Measurements from ENCODE around the gene NHEJ1.
A peak's percentile ranks its signal among the peaks of the same experiment; 100 is the strongest.

NHEJ1 gene

DNA sequence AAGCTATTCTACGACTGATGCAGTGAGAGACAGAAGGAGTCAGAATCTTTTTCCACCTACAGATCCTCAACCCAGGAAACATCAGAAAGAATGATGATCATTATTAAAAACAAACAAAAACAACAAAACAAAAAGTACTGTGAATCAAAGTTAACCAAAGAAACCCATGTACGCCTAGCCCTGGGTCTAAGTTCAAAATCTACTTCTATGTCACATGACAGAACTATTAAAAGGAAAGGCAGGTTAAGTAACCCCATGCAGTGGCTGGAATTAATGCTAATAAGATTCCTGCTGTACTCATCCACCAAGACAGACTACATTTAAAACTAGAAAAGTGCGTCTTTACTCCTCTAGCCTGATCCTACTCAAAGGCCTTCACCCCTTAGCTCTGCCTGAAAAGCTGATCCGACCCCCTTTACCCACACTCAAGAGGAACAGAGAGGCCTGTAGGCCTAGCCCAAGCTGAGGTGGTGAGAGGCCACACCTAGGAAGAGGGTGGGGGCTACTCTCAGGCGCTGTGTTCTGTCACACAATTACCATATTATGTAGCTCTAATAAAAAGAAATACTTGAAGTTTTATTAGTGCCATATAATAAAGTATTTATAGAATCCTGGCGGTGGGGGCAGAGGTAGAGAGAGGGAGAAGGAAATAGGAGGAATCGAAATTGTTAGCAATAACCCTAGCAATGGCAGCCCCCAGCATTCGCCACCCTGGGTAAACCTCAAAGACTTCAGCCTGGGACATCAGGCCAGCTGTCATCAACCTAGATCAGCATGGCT, 37.1 kb downstream of the NHEJ1 start:
- DNase-seq (ENCODE audit: low read depth in 2 of 2): no peak

DNA sequence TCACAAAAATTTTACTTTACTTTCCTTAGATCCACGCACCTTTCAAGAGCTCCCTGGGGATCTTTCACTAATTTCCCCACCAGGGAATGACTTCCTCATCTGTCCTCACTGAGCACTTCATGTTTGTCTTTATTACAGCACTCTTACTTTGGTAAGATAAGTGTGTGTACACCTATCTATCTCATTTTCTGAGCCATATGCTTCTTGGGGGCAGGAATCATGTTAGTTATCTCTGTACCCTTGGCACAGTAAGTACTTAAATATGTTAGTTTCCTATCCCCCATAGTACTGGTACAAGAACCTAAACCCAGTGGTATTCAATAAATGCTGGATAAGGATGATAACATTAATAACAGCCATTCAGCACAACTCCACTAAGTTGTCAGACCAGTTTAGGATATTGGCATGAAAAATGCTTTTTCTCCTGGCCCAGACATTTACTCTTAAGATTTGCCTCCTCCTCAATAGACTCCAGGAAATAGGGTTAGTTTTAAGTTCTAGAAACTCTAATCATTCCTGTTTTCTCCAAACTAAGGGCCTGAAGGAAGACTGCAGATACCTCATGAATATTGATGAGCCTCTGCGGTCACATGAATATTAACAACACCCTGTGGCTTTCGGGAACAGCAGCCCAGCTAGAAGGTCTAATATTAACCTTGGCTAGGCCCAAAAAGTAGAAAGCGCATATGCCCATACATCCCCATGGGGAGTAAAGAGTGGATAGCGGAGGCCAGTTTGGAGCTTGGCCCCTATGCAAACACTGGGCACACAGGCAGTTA, 38.2 kb downstream of the NHEJ1 start:
- DNase-seq (ENCODE audit: low read depth in 2 of 2): no peak

DNA sequence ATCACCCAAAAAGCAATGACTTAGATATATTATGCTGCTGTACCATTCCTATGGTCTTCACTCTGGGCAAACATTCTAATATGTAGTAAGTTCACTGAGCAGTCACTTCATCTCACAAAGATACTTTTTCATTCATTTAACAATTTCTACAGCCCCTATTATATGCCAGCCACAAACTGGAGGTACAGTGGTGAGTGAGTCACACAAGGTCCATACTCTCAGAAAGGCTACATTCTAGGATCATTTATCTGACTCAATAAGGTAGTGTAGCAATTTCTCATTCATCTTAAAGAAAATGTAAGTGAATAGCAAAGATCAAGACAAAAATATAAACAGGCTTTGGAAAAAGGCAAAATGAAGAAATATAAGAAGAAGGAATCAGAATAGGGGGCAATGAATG, 40.5 kb downstream of the NHEJ1 start:
- DNase-seq (ENCODE audit: low read depth in 2 of 2): no peak

DNA sequence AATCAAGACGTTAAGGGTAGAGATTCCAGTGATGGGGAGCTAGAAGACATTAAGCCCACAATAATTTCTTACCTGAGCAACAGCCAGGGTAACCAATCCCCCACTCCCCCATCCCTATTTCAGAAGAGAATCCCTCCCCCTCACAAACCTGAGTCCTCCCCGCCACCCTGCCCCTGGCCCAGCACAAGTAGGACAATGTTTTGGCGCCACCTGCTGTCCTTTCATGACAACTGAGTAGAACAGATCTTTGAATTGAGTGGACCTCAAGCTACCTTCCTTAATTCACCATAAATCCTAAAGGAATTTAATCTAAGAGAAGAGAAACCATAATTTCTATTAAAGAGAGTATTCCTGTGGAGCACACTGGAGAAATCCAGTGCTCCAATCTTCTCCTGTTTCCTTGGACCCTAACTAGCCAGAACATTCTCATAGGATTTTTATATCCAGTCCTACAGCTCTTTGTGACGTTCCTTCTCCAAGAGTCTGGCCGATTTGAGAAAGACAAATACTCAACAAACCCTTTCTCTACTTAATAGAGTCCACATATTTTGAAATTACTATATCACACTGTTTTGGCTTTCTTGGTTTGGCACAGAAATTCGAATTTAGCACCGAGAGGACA, 41.1 kb downstream of the NHEJ1 start:
- peak; percentile 16 to 24 for DNase-seq (ENCODE audit: low read depth in 2 of 2)

DNA sequence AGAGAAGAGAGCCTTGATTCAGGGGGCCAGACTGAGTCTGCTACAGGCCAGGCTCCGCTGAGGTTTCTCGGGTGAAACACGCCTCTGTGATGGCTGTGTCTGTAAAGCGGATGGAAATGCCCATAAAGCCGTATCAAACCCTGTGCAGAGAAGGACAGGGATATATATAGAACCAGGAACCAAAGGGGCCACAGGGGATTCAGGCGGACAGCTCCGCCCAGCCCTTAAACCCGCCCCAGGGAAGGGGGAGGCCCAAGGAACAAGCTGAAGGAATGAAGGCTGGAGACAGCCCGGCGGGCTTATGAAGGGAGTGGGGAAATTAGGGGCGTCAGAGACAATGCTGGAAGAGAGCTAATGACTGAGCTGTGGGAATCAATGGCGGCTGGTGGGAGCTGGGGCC, 42.1 kb downstream of the NHEJ1 start:
- DNase-seq (ENCODE audit: low read depth in 2 of 2): no peak

GRCh38 chr2:219116776-219117646, 43.6 kb downstream of the NHEJ1 start:
- no peak for DNase-seq (ENCODE audit: low read depth in 2 of 2)

DNA sequence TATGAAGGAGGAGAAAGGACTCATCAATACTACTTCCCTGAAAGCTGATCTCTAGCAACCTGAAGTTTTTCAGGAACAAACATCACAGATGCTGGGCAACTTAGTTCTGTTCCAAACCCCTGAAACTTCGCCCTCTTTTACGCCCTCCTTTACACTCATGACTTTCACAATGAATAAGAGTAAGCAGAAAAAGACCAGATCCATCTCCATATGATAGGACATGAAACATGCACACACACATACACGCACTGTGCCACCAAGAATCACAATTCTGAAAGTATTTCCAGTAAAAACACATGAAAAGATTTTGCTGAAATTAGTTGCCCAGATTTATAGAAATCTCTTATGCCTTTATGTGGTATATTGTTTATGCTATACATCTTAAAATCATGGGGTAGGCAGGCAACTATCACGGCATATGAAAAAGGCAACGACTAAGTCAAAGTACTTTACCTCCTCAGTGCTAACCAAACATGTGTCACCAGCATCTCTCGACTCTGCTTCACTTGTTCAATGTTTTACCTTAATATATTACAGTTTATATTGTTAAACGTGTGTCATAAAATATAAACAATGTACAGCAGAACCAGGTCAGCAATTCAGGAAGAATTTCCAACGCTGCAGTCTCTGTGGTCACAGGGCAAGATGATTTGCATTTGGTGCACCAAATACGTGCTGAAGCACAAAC, 47.8 kb downstream of the NHEJ1 start:
- DNase-seq (ENCODE audit: low read depth in 2 of 2): no peak

DNA sequence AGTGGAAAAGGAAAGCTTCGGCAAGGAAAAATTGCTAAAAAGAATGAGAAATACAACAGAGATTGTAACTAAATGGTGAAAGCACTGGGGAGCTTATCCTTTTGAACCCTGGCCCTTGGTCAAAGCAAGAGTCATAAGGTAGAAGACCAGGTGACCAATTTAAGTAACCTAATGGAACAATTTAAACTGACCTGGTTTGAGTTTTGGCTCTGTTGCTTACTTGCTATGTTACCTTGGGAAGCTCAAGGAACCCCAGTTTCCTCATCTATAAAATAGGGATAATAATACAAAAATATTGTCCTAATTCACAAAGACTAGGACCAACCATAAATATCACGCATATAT, 48.6 kb downstream of the NHEJ1 start:
- no peak for DNase-seq (ENCODE audit: low read depth in 2 of 2)

- no peak for DNase-seq (ENCODE audit: low read depth in 2 of 2)
These were observed 49.1 kb downstream of the NHEJ1 start for GRCh38 chr2:219111375-219112061.

GRCh38 chr2:219109471-219109870, 51.1 kb downstream of the NHEJ1 start:
- peak; percentile 36 to 38 for DNase-seq (ENCODE audit: low read depth in 2 of 2)

DNA sequence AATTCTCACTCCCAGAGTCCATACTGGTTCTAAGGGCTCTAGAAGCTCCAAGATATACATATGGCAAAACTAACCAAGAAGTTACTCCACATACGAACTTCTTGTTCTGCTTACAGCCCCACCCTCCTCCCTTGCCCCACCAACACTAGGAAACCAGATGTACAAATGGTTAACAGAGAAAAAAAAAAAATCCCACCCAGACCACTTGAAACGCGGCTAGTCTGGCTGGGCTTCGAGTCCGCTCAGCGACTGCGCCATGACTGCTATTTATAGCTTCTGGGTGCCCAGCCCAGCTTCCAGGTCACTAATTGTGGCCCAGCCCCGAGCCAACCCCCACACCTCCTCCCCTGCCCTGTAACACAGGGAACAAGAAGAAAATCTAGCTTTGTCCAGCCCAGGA, 52.9 kb downstream of the NHEJ1 start:
- DNase-seq (ENCODE audit: low read depth in 2 of 2): no peak

GRCh38 chr2:219106251-219106650, 54.4 kb downstream of the NHEJ1 start:
- no peak for DNase-seq (ENCODE audit: low read depth in 2 of 2)

DNA sequence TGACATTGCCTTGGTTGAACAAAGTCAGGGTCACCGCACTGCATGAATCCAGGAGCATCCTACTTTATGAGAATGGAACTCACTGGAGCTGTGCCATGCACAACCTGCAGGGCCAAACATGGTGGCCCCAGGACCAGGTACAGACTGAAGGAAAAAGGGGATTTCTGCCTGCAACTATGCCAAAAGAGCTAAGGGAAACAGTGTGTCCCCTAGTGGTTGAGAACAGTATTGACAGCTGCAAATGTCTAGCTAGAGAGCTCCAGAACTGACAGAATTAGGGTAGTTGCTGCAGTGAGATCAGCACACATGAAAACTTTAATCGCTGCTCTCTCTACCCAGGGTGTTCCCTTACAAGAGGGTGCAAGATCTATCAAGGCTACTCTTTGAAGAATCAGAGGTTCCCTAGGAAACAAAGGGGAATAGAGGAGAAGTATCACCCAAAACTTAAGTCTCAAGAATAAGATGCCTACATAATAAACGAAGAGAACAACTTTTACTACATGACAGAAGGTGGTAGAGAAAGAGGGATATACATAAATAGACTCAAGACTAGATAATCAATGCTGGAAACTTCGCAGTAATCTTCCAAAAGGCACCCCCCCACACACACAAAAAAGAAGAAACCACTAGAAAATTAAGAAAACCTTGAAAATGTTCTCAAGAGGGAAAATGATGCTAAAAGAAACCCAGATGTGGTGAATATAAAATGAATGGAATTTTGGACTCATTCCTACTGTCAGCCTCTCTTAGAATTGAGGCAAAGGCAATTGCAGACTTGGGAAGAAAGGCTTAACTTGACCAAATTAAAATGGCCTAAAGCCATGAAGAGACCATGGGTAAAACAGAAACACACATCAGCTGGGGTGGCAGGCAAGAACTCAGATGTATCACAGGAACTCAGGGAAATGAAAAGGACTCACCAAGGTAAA, 56.2 kb downstream of the NHEJ1 start:
- no peak for DNase-seq (ENCODE audit: low read depth in 2 of 2)

GRCh38 chr2:219099329-219099728, 61.3 kb downstream of the NHEJ1 start:
- no peak for DNase-seq (ENCODE audit: low read depth in 2 of 2)

DNA sequence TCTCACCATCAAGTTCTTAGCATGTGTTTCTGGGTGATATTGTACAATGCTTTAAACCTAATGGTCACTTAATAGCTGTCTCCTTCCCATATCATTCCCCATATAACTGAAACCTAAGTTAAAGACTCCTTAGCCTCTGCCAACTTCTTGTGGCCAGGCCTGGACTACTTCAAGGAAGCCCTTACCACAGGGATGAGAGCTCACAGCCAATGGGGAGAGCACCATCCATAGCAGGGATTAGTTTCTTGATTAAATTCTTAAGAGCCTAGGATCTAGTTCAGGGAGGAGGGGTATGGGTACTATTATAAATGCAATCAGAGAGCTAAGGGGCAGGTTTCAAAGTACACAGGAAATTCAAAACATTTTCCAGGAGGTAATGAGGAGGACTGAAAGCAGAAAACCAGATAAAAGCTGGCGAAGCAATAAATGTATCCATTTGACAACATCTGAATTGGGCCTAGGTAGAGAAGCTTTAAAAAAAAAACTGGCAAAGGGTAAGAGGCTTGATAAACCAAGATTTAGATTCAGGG, 65.1 kb downstream of the NHEJ1 start:
- no peak for DNase-seq (ENCODE audit: low read depth in 2 of 2)

- no peak for DNase-seq (ENCODE audit: low read depth in 2 of 2)
These were observed 66.4 kb downstream of the NHEJ1 start for GRCh38 chr2:219094171-219094570.

DNA sequence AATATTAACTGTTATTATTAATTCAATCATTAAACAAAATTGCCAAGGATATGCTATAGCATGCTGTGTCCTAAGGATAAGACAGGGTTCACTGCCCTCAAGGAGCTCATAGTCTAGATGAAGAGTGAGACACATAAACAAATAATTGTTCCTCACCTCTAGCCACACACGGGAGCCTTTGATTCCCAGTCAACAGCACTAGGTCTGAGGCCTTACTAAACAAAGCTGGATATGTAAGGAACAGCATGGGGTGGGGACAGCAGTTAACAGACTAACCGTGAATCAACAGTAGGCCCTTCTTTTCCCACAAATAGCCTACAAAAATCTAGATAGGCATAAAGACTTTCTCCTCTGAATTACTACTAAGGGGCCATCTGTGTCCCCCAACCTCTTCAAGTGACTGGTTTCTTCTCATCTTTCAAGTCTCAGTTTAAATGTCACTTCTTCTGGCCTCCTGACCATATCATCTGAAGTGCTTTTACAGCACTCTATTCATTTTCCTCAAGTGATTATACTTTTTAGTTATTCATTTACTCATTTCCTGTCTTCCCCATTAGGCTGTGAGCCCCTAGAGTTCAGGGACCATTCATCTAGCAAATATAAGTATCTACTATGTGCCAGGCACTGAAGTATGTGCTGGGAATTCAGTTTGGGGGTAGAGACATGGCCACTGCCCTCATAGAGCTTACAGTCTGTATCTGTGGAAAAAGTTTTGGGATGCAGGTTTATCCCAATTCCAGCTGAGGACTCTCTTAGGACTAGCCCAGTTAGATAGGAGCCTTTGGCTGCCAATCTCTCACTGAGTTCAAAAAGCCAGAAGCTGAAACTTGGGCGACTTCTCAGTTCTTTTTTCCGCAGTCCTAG, 69.9 kb downstream of the NHEJ1 start:
- DNase-seq (ENCODE audit: low read depth in 2 of 2): no peak

GRCh38 chr2:219089330-219089729, 71.3 kb downstream of the NHEJ1 start:
- DNase-seq (ENCODE audit: low read depth in 2 of 2): no peak

Data from stimulated activated CD8-positive, alpha-beta memory T cell treated with anti-CD3 and anti-CD28 coated beads, Interleukin-7, amount 100 ng/mL, for 4 hours (primary cell).